CD4-positive, alpha-beta T cell treated with Interleukin-17A for 4 hours (primary cell): ENCODE measurements around the gene GPX4.

Experiments used
- DNase-seq: peaks from one replicate; pipeline ENCODE4 v3.0.0-alpha.2; 2020; ENCODE audit warnings: mixed read lengths

Gene GPX4

GRCh38 chr19:1151917-1152587 lies 48.3 kb downstream of the GPX4 start:
- DNase-seq, result no peak

GRCh38 chr19:1153891-1154730 lies 50.3 kb downstream of the GPX4 start:
- DNase-seq, result no peak

DNA sequence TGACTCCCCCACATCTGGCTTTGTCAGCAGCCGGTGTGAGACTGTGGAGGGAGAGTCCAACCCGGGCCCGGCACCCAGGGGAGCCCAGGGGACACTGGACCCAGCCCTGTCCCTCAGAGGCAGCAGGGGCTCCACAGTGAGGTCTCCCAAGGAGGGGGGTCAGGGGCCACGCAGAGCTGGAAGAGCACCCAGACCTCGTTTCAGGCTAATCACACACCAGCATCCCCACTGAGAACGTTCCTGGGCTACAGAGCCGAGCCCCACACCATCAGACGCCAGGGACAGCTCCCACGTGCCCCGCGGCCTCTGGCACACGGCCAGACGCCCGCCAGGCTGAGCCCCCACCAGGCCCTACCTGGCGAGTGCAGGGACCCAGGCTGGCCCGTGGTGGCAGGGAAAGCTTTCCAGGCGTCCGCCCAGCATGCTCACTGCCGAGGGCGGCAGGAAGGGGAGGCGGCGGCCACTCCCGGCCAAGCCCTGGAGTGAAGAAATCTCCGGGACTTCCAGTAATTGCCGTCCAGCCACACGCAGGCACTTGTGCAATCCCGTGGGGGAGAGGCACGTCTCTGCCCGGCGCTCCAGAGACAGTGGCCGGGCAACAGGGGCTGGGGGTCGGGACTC lies 51.0 kb downstream of the GPX4 start:
- no peak for DNase-seq

GRCh38 chr19:1155352-1156304 lies 51.8 kb downstream of the GPX4 start:
- no peak for DNase-seq
